Brain microvascular endothelial cell (primary cell): ENCODE data around the gene VWA5B1.

Source experiments
- DNase-seq: peaks from one replicate; pipeline ENCODE4 v3.0.0-alpha.2; 2020
- H3K27ac ChIP-seq: fragments of 250-450 bp; sonication (Bioruptor Pico); 2 replicates; pipeline ENCODE4 v1.5.1; 2020; ENCODE audit warnings: mild to moderate bottlenecking, moderate library complexity
- H3K27me3 ChIP-seq: fragments of 250-450 bp; sonication (Bioruptor Pico); replicated peaks from 2 replicates; pipeline ENCODE4 v1.5.1; 2020; ENCODE audit warnings: mild to moderate bottlenecking
- H3K36me3 ChIP-seq: fragments of 250-450 bp; sonication (Bioruptor Pico); replicated peaks from 2 replicates; pipeline ENCODE4 v1.5.1; 2020; ENCODE audit warnings: mild to moderate bottlenecking
- H3K4me3 ChIP-seq: 2 replicates; pipeline ENCODE4 v1.5.1; 2011; ENCODE audit warnings: low read depth, mild to moderate bottlenecking, control low read depth, low read length, moderate library complexity
- CTCF ChIP-seq: IDR thresholded peaks from 2 replicates; pipeline ENCODE4 v1.5.1; 2011; ENCODE audit warnings: low read depth, mild to moderate bottlenecking, moderate library complexity, low read length, control low read depth, inconsistent platforms; ENCODE audit errors: missing control alignments
- in situ Hi-C: cut with HindIII; loops from 2 replicates; pipeline ENCODE4 v1.10.0; 2017; ENCODE audit warnings: low sequenced_read_pairs, low pct_ligation_motif_present

The VWA5B1 gene

GRCh38 chr1:20348326-20348915 is 57.7 kb downstream of the VWA5B1 start:
- no peak for TF ChIP-seq CTCF
- peaks cover 6% of the 10 kb centered on the region for H3K27me3 ChIP-seq
- no peak for DNase-seq
- in situ Hi-C loops, result no loop called here
- H3K36me3 ChIP-seq, result no peaks in the 10 kb centered on the region
- no peak overlapping the region for H3K4me3 ChIP-seq
- no peak overlapping the region for H3K27ac ChIP-seq

GRCh38 chr1:20349561-20349960 is 58.9 kb downstream of the VWA5B1 start:
- Histone ChIP-seq H3K27me3 (peaks cover 3% of the 10 kb centered on the region), H3K4me3 (no peak overlapping the region), H3K36me3 (no peaks in the 10 kb centered on the region), H3K27ac (no peak overlapping the region)
- TF ChIP-seq CTCF, result no peak
- DNase-seq, result no peak
- in situ Hi-C loops, result no loop called here

GRCh38 chr1:20349971-20350370 is 59.3 kb downstream of the VWA5B1 start:
- TF ChIP-seq CTCF, result no peak
- Histone ChIP-seq H3K27me3 (no peaks in the 10 kb centered on the region), H3K36me3 (no peaks in the 10 kb centered on the region), H3K4me3 (no peak overlapping the region), H3K27ac (no peak overlapping the region)
- no peak for DNase-seq
- in situ Hi-C loops, result no loop called here

GRCh38 chr1:20350421-20350820 is 59.7 kb downstream of the VWA5B1 start:
- TF ChIP-seq CTCF, result no peak
- H3K4me3 ChIP-seq, result no peak overlapping the region
- H3K36me3 ChIP-seq, result no peaks in the 10 kb centered on the region
- no peaks in the 10 kb centered on the region for H3K27me3 ChIP-seq
- H3K27ac ChIP-seq, result no peak overlapping the region
- no peak for DNase-seq
- in situ Hi-C loops, result no loop called here

- H3K27ac ChIP-seq, result no peak overlapping the region
- TF ChIP-seq CTCF, result no peak
- H3K4me3 ChIP-seq, result no peak overlapping the region
- no peak for DNase-seq
- no peaks in the 10 kb centered on the region for H3K27me3 ChIP-seq
- no peaks in the 10 kb centered on the region for H3K36me3 ChIP-seq
- in situ Hi-C loops, result no loop called here
These were observed 61.4 kb downstream of the VWA5B1 start for GRCh38 chr1:20351911-20352701.
